ENCODE data around the gene SIRT3. TPM values are rescaled to one million over a fixed set of nuclear protein-coding genes. Genes with fewer than 3 reads are reported as not detected.
"Not testable (repeated sequence)": the region's sequence is repeated elsewhere in the genome, so short reads cannot be mapped to it uniquely, and the experiment has no call there.

The SIRT3 gene
- total RNA-seq, 1 experiment from 2014 or later = 8.6 TPM

GRCh38 chr11:203056-203944 is 32.8 kb downstream of the SIRT3 start:
- DNase-seq (ENCODE audit: low spot score) = no peak

DNA sequence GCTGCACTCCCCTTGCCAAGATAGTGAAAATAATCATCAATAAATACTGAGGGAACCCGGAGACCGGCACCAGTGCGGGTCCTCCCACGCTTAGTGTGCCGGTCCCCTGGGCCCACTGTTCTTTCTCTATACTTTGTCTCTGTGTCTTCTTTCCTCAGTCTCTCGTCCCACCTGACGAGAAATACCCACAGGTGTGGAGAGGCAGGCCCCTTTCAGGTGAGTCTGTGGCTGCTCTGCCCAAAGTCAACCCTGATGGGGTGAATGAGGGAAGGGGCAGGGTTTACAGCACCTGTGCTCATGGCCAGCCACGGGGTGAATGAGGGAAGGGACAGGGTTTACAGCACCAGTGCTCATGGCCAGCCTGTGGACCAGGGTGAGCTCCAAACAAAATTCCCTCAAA is 33.7 kb downstream of the SIRT3 start:
- no peak for DNase-seq (ENCODE audit: low spot score)

GRCh38 chr11:201966-202365 is 34.2 kb downstream of the SIRT3 start:
- no peak for DNase-seq (ENCODE audit: low spot score)

GRCh38 chr11:200224-201003 is 35.7 kb downstream of the SIRT3 start:
- DNase-seq (ENCODE audit: low spot score) = no peak

DNA sequence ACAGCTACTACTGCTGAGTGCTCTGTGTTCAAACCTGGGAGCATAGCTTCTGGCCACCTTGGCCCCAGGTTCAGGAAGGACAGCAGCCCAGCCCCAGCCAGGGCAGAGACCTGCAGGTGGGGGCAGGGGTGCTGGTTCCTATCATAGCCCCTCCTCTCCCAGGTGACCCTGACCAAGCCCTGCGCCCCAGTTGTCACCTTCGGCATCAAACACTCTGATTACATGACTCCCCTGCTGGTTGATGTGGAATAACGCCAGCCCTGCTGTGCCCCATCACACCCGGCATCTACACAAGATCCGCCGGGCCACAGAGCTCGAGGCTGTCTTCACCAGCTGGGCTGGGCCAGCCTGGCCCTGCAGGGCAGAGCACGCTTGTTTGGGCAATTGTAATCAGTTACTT is 36.4 kb downstream of the SIRT3 start:
- peak; percentile 14 for DNase-seq (ENCODE audit: low spot score)

- DNase-seq (ENCODE audit: low spot score) = peak; percentile 0
Measured at GRCh38 chr11:199004-199581, 37.0 kb downstream of the SIRT3 start.

DNA sequence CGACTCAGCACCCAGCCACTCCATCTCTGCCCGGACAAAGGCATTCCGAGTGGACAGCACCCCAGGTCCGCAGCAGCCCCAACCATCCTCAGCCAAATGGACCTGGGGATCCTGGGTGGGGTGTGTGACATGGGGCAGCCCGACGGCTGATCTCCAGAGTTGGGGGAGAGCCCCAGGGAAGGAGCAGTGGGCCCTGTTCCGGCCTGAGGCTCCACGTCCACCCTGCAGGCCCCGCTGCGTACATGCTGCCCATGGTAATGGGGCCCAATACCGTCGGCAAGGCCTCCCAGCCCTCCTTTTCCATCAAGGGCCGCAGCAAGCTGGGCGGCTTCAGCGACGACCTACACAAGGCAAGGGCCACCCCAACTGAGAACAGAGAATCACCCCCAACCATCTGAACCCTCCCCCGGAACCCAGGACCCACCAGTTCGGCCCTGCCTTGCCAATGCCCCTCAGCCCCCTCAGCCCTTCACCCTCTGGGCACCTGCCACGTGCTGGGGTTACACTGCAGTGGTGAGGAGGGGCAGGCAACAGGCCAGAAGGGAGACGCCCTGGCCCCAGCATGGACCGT is 37.8 kb downstream of the SIRT3 start:
- DNase-seq (ENCODE audit: low spot score) = no peak

DNA sequence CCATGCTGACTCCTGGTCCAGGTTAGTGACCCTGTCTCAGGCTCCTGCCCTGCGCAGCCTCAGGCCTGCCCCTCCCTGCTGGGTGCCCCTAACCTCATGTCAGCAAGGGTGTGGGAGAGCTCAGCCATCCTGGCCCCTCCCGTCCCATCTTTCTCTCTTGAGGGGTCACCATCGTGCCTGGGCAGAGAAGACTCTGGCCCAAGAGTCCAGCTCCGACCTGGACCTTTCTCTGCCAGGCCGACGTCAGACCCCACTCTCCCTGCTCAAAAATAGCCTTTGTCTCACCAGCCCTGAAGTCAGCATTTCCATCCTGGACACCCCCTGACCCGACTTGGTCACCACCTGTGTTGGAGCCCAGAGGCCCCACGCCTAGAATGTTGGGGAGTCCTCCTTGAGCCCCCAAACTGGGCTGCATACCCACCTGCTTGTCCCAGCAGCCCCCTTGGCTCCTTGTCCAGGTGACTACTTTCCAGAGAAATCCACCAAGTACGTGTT is 38.4 kb downstream of the SIRT3 start:
- no peak for DNase-seq (ENCODE audit: low spot score)

DNA sequence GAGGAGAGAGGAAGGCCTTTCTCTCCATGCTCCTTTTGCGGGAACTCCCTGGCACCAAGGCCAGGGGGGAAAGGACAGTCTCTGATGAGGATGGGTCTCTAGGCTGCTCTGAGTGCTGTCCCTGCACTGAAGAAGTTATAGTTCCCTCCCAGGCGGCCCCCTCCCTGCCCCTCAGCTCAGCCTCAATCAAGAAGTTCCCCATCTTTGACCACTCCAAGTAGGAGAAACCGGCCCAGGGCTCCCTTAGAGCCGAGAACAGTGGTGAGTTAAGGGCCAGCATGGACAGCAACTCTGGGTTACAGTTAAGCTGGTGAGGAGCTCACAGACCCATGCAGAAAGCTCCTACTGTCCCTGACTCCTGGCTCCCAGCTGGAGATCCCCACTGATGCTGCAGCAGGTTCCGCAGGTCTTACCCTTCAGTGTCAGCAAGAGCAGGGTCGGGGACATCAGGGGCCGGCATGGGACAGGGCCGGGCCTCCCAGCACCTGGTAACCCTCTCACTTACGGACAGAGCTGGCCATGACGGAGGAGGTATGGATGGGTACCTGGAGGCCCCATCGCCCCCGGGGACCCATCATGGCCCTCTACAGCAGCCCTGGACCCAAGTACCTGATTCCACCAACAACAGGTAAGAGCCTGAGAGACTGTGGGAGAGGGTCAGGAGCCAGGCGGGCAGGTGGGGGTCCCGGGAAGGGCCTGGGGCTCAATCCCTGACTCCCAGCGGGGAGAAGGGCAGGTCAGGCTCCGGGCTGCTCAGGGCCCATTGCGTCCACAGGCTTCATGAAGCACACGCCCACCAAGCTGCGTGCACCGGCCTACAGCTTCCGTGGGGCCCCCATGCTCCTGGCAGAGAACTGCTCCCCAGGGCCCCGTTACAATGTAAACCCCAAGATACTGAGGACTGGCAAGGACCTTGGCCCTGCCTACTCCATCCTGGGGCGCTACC is 39.1 kb downstream of the SIRT3 start:
- peak; percentile 1 for DNase-seq (ENCODE audit: low spot score)

DNA sequence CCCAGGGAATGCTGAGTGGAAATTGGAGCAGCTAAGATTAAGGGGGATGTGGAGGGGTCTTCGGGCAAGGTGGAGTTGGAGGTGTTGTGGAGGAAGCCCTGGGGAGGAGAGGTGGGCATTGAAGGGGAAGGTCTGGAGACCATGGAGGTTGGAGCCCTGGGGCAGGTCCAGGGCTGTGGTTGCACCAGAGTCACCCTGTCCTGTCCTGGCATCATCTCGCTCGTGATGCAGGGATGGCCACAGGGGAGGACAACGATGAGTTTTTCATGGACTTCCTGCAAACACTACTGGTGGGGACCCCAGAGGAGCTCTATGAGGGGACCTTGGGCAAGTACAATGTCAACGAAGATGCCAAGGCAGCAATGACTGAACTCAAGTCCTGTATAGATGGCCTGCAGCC is 42.7 kb downstream of the SIRT3 start:
- DNase-seq (ENCODE audit: low spot score) = not testable (repeated sequence)

GRCh38 chr11:192674-193128 is 43.4 kb downstream of the SIRT3 start, which contains the start of gene SCGB1C1:
SCGB1C1 (plus strand) TSS chr11:193078; CDS start chr11:193100, 22 bp downstream.
- DNase-seq (ENCODE audit: low spot score) = not testable (repeated sequence)

DNA sequence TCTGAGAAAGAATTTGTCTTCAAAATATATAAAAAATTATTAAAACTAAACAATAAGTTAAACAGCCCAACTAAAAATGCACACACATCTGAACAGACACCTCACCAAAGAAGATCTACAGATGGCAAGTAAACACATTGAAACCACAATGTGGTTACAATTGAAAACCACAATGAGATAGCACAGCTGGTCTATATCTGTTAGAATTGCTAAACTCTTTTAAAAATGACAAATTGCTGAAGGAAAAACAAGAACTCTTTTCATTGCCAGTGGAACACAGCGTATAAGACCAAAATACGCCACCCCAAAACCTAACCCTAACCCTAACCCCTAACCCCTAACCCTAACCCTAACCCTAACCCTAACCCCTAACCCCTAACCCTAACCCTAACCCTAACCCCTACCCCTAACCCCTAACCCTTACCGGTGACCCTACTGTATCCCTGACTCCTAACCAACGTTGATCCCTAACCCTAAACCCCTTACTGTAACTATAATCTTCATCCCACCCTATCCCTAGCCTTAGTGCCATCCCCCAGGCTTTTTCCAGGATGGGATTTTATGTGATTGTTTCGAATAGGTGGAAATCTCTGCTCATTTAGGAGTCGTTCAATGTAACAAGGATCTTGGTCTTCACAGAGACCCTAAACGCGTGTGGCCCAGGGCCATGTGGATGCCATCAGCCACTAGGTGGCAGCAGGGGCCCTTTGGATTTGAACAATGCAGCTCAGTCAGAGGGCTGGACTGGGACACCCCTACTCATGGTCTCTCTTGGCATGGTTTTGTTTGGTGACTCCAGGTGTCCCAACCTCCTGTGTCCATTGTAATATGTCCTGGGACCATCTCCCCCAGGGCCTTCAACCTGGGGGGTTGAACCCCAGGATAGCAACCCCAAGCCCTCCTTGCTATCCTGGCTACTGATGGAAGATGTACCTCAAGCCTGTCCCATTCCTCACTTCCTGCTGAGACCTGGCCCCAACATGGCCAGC is 44.4 kb downstream of the SIRT3 start:
- peak; percentile 2 for DNase-seq (ENCODE audit: low spot score)

DNA sequence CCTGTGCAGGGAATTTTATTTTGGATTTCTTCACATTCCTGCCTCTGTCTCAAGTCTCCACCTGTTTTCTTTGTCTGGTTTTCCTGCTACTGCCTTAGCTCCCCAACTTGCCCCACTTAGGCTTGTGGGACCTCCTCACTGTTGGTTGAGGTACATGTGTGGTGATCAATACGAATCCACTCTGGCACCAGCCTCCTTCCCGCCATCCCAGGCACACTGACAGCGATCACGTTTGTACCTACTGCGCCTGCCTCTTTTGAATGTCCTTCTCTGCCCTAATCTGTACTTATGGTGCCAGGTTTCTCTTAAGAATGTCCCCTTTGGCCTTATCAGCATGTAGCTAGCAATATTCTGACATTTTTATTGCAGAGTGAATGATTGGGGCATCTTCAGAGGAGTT is 45.6 kb downstream of the SIRT3 start:
- DNase-seq (ENCODE audit: low spot score) = not testable (repeated sequence)

GRCh38 chr11:189843-190311 is 46.3 kb downstream of the SIRT3 start:
- DNase-seq (ENCODE audit: low spot score) = not testable (repeated sequence)

GRCh38 chr11:189200-189783 is 46.9 kb downstream of the SIRT3 start:
- DNase-seq (ENCODE audit: low spot score) = not testable (repeated sequence)

- not testable (repeated sequence) for DNase-seq (ENCODE audit: low spot score)
Measured at GRCh38 chr11:180242-180641, 55.9 kb downstream of the SIRT3 start.

Measured in HT-29 (cell line).